ENCODE data around the gene SRRM4. TPM values are rescaled to one million over a fixed set of nuclear protein-coding genes. Genes with fewer than 3 reads are reported as not detected.

Gene SRRM4
- total RNA-seq, 1 donor from 2014 or later = 0.96 TPM

GRCh38 chr12:119158402-119158801 lies 177.1 kb downstream of the SRRM4 start:
- DNase-seq (ENCODE audit: low spot score) = no peak

- no peak for DNase-seq (ENCODE audit: low spot score)
Observed at GRCh38 chr12:119159844-119160243, 178.5 kb downstream of the SRRM4 start.

- no peak for DNase-seq (ENCODE audit: low spot score)
Observed at GRCh38 chr12:119167902-119168301, 186.6 kb downstream of the SRRM4 start.

- no peak for DNase-seq (ENCODE audit: low spot score)
Observed at GRCh38 chr12:119168721-119169120, 187.4 kb downstream of the SRRM4 start.

- DNase-seq (ENCODE audit: low spot score) = peak; percentile 57
Observed at GRCh38 chr12:119169150-119169549, 187.8 kb downstream of the SRRM4 start.

- DNase-seq (ENCODE audit: low spot score) = no peak
Observed at GRCh38 chr12:119171291-119171690, 189.9 kb downstream of the SRRM4 start.

- no peak for DNase-seq (ENCODE audit: low spot score)
Observed at GRCh38 chr12:119171691-119172425, 190.5 kb downstream of the SRRM4 start.

GRCh38 chr12:119175081-119175480 lies 193.7 kb downstream of the SRRM4 start:
- DNase-seq (ENCODE audit: low spot score) = no peak

- peak; percentile 96 for DNase-seq (ENCODE audit: low spot score)
Observed at GRCh38 chr12:119176267-119177055, 195.1 kb downstream of the SRRM4 start.

GRCh38 chr12:119177056-119177325 lies 195.7 kb downstream of the SRRM4 start:
- peak; percentile 19 for DNase-seq (ENCODE audit: low spot score)

- DNase-seq (ENCODE audit: low spot score) = no peak
Observed at GRCh38 chr12:119177724-119178380, 196.5 kb downstream of the SRRM4 start.

- peak; percentile 94 for DNase-seq (ENCODE audit: low spot score)
Observed at GRCh38 chr12:119178544-119179334, 197.4 kb downstream of the SRRM4 start, which contains the start of gene HSPB8. Gene HSPB8, plus strand, starts transcription at chr12:119178931. Its CDS starts 382 bp downstream, at chr12:119179313.

- DNase-seq (ENCODE audit: low spot score) = peak; percentile 52
Observed at GRCh38 chr12:119179335-119180021, 198.1 kb downstream of the SRRM4 start.

- DNase-seq (ENCODE audit: low spot score) = peak; percentile 58
Observed at GRCh38 chr12:119180380-119181040, 199.2 kb downstream of the SRRM4 start.

GRCh38 chr12:119181202-119181601 lies 199.9 kb downstream of the SRRM4 start:
- DNase-seq (ENCODE audit: low spot score) = no peak

- no peak for DNase-seq (ENCODE audit: low spot score)
Observed at GRCh38 chr12:119181944-119182343, 200.6 kb downstream of the SRRM4 start.

GRCh38 chr12:119182701-119183493 lies 201.6 kb downstream of the SRRM4 start:
- peak; percentile 28 for DNase-seq (ENCODE audit: low spot score)

- no peak for DNase-seq (ENCODE audit: low spot score)
Observed at GRCh38 chr12:119183942-119184695, 202.8 kb downstream of the SRRM4 start.

- DNase-seq (ENCODE audit: low spot score) = no peak
Observed at GRCh38 chr12:119195256-119195655, 213.9 kb downstream of the SRRM4 start.

Measured in umbilical cord (tissue), 2 donors.